GM12891 (cell line): Measurements from ENCODE around the gene YIPF4.
"Not testable (repeated sequence)": the region's sequence is repeated elsewhere in the genome, so short reads cannot be mapped to it uniquely, and the experiment has no call there.

Experiments used
- DNase-seq: peaks from one replicate; pipeline ENCODE4 v3.0.0; 2011; ENCODE audit warnings: low spot score; ENCODE audit not compliant: insufficient read length
- FAIRE-seq: peaks from 2 replicates; lab custom pipeline; 2011; peaks lifted over from hg19 to GRCh38; lab: Jason Lieb, UNC
- PAX5 ChIP-seq: IDR thresholded peaks from 2 replicates; pipeline ENCODE4 v1.6.1; 2011; ENCODE audit warnings: low read length, moderate library complexity, mild to moderate bottlenecking; ENCODE audit not compliant: insufficient read depth, severe bottlenecking
- POLR2A ChIP-seq: IDR thresholded peaks from 2 replicates; pipeline ENCODE4 v1.6.1; 2011; ENCODE audit warnings: low read depth, low read length, control low read depth
- POLR2AphosphoS5 ChIP-seq: IDR thresholded peaks from 2 replicates; pipeline ENCODE4 v1.6.1; 2011; ENCODE audit warnings: low read depth, low read length, control low read depth
- POU2F2 ChIP-seq: IDR thresholded peaks from 2 replicates; pipeline ENCODE4 v1.6.1; 2011; ENCODE audit warnings: low read depth, mild to moderate bottlenecking, control low read depth, low read length, moderate library complexity
- SPI1 ChIP-seq: IDR thresholded peaks from 2 replicates; pipeline ENCODE4 v1.6.1; 2011; ENCODE audit warnings: low read depth, low read length, control low read depth
- TAF1 ChIP-seq: IDR thresholded peaks from 2 replicates; pipeline ENCODE4 v1.6.1; 2011; ENCODE audit warnings: low read depth, low read length, control low read depth

YIPF4 gene

DNA sequence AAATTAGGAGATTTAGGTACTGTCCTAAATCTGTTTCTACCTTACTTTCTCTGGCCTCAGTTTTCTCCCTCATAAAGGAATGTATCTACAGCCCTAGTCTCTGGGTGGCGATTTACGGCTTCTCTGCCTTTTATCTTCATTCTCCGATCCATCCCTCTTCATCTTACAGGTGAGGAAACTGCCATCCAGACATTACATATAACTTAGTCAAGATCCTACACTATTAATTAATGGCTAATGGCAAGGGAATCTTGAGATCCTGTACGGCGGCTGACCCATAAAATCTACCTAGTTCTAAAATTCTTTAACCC is 386 bp upstream of the YIPF4 start:
- no peak for FAIRE-seq
- TF ChIP-seq SPI1 (no peak), POLR2AphosphoS5 (no peak), PAX5 (no peak), POLR2A (no peak)

DNA sequence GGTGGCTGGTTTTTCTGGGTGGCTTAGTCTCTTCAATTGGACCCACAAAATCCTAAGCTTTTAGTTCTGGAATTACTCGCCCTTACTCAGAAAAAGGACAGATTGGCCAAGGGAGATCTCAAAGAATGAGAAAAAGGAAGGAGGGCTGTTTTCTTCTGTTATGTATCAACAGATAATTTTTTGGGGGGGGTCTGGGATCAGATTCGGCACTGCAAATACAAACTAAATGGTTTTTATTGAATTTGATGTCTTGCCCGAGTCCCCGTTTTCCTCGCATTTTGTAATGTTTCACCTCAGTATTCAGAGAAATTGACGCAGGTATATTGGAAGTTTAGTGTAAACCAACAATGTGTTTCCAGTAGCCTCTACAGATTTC is 762 bp downstream of the YIPF4 start:
- no peak for DNase-seq
- TF ChIP-seq PAX5 (no peak), POU2F2 (no peak), SPI1 (no peak), POLR2AphosphoS5 (no peak)
- FAIRE-seq, result no peak

More for the DNA sequence above, 386 bp upstream of the YIPF4 start:
- DNase-seq, result no peak

DNA sequence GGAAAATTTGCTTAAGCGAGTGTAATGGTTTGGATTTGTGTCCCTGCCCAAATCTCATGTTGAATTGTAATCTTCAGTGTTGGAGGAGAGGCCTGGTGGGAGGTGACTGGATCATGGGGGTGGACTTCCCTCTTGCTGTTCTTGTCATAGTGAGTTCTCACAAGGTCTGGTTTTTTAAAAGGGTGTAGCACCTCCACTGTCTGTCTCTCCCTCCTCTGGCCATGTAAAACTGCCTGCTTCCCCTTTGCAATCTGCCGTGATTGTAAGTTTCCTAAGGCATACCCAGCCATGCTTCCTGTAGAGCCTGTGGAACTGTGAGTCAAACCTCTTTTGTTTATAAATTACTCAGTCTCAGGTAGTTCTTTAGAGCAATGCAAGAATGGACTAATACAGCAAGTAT is 6.6 kb downstream of the YIPF4 start:
- DNase-seq, result no peak
- TF ChIP-seq POU2F2, result no peak
- TF ChIP-seq POLR2A, result no peak
- no peak for TF ChIP-seq POLR2AphosphoS5
- TF ChIP-seq PAX5, result no peak
- 0 out of 2 replicates have a peak, but pooled peaks have one; percentile 13 for TF ChIP-seq SPI1
- FAIRE-seq, result no peak

DNA sequence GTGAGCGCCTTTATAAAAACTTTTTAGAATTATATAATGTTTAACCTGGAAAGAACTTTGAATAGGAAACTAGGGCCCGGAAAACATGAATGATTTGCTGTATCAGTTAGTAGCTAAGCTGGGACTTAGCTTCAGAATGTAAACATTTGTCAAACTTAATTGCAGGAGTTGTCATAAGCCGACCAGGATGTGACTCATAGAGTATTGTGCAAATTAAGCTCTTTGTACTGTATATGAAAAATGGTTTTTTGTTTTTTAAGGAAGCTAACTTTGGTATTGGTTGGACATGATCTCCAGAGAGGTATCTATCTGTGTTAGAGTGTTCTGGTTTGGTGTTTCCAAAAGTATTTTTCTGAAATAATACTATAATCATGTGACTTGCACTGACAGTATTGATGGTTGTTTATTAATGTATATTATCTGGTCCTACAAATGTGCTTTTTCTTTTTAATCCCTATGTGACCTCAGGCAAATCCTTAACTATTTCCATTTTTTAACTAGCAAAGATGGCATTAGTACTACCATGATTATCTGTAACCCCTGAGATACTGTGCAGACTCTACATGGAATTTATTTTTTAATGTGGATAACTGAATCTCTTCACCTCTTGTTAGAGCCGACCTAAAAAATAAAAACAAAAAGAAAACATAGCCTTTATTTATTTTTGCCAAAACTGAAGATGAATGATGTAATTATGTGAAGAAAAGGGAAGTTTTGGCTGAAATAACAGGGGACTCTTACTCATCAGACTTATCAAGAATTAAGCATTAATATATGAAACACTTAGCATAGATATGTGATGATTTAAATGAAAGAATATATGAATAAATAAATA is 11.7 kb downstream of the YIPF4 start:
- TF ChIP-seq POLR2AphosphoS5 (no peak), POU2F2 (no peak), PAX5 (no peak)
- DNase-seq, result no peak
- FAIRE-seq, result peak; percentile 31

DNA sequence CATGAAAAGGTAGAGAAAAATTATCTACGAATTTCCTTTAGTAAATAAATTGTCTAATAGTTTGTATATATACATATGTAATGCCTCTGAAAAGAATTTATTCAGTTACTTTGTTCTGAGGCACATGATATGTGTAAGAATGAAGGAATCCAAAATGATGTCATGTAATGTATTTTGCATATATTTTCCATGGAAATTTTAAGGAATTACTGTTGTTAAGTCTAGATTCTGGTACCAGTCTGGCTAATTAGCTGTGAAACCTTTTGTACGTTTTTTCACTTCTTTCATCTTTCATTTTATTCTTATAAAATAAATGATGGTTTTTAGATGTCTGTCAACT is 12.3 kb downstream of the YIPF4 start:
- DNase-seq, result no peak
- TF ChIP-seq SPI1 (no peak), POU2F2 (no peak), POLR2A (no peak), POLR2AphosphoS5 (no peak)
- FAIRE-seq, result no peak

DNA sequence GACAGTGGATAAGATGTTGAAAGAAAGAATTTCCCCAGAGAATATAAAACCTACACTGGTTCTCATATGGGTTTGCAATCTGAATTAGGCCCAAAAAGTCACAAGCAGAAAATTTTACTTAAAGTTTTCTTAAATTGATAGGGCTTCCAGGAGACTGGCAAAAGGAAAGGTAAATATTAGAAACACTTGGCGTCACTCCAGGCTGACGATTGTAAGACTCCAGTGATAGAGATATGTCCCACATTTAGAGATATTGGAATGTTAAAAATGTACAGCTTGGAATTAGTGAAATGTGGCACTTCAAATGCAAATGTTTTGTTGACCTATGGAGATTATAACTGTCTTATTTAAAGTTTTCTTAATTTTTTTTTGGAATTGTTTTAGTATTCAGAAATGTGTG is 14.0 kb downstream of the YIPF4 start:
- FAIRE-seq (no peak), DNase-seq (no peak)
- TF ChIP-seq TAF1, result no peak
- no peak for TF ChIP-seq PAX5
- no peak for TF ChIP-seq SPI1
- no peak for TF ChIP-seq POU2F2
- no peak for TF ChIP-seq POLR2AphosphoS5
- no peak for TF ChIP-seq POLR2A

DNA sequence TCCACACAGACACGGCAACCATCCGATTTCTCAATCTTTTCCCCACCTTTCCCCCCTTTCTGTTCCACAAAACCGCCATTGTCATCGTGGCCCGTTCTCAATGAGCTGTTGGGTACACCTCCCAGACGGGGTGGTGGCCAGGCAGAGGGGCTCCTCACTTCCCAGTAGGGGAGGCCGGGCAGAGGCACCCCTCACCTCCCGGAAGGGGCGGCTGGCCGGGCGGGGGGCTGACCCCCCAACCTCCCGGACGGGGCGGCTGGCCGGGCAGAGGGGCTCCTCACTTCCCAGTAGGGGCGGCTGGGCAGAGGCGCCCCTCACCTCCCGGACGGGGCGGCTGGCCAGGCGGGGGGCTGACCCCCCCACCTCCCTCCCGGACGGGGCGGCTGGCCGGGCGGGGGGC is 15.8 kb downstream of the YIPF4 start:
- not testable (repeated sequence) for FAIRE-seq

DNA sequence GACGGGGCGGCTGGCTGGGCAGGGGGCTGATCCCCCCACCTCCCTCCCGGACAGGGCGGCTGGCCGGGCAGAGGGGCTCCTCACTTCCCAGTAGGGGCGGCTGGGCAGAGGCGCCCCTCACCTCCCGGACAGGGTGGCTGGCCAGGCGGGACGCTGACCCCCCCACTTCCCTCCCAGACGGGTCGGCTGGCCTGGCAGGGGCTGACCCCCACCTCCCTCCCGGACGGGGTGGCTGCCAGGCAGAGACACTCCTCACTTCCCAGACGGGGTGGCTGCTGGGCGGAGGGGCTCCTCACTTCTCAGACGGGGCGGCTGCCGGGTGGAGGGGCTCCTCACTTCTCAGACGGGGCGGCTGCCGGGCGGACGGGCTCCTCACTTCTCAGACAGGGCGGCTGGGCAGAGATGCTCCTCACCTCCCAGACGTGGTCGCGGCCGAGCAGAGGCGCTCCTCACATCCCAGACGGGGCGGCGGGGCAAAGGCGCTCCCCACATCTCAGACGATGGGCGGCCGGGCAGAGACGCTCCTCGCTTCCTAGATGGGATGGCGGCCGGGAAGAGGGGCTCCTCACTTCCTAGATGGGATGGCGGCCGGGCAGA is 16.4 kb downstream of the YIPF4 start:
- not testable (repeated sequence) for DNase-seq, FAIRE-seq

More for the DNA sequence above, 15.8 kb downstream of the YIPF4 start:
- DNase-seq, result not testable (repeated sequence)

DNA sequence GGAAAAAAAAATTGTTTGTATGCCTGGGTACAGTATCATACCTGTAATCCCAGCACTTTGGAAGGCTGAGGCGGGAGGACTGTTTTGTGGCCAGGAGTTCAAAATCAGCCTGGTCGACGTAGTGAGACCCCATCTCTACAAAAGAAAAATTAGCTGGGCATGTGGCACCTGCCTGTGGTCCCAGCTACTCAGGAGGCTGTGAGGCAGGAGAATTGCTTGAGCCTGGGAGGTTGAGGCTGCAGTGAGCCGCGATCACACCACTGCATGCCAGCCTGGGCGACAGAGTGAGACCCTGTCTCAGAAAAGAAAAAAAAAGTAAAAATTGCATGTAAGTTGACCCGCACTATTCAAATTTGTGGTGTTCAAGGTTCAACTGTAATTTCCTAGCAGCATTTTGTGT is 32.9 kb downstream of the YIPF4 start:
- TF ChIP-seq POU2F2 (no peak), SPI1 (no peak), POLR2AphosphoS5 (no peak), TAF1 (no peak), PAX5 (no peak), POLR2A (no peak)
- no peak for DNase-seq
- FAIRE-seq, result no peak

DNA sequence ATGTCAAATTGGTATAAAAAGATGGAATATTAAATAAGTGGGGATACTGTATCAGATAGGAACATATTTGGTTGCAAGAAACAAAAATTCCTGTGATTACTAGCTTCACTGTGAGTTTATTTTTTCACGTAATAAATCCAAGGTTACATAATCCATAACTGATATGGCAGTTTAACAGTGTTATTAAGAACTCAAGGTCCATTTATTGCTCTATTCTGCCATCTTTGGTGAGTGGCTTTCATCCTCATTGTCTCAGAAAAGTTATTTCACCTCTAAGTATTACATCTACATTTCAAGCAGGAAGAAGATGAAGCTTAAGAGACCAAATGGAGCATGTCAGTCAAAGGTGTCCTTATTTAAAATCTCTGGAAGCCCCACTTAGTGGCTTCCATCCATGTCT is 37.2 kb downstream of the YIPF4 start:
- no peak for TF ChIP-seq PAX5
- no peak for TF ChIP-seq POU2F2
- no peak for TF ChIP-seq TAF1
- no peak for TF ChIP-seq POLR2A
- no peak for TF ChIP-seq POLR2AphosphoS5
- TF ChIP-seq SPI1, result no peak
- FAIRE-seq (no peak), DNase-seq (no peak)

DNA sequence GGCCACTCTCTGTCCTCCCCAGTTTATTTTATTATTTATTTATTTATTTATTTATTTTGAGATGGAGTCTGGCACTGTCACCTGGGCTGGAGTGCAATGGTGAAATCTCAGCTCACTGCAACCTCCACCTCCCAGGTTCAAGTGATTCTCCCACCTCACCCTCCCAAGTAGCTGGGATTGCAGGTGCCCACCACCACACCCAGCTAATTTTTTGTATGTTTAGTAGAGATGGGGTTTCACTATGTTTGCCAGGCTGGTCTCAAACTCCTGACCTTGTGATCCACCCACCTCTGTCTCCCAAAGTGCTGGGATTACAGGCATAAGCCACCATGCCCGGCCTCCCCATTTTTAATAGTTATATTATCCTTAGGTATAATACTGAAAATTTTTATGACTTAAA is 51.0 kb downstream of the YIPF4 start:
- FAIRE-seq, DNase-seq: not testable (repeated sequence)

DNA sequence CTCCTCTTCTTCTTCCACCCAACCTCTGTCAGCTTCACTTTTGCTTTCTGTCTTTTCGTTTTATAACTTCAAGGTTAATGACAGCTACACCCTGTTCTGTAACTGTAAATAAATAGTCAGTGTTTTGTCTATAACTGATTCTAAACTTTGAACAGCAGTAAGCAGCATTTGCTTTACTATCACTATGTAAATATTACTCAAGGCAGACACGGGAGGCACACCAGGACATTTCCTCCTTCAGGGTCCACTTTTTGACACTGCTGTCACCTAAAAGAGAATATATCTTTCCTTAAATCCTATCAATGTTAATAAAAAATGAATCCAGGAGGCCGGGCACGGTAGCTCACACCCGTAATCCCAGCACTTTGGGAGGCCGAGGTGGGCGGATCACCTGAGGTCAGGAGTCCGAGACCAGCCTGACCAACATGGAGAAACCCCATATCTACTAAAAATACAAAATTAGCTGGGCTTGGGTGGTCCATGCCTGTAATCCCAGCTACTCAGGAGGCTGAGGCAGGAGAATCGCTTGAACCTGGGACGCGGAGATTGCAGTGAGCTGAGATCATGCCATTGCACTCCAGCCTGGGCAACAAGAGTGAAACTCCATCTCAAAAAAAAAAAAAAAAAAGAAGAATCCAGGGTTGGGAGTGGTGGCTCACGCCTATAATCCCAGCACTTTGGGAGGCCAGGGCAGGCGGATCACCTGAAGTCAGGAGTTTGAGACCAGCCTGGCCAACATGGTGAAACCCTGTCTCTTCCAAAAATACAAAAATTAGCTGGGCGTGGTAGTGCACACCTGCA is 51.7 kb downstream of the YIPF4 start:
- not testable (repeated sequence) for DNase-seq, FAIRE-seq
